ENCODE results near the gene ABCD2. TPM values are rescaled to one million over a fixed set of nuclear protein-coding genes. Genes with fewer than 3 reads are reported as not detected.

ABCD2 gene
- total RNA-seq, 1 donor: under 0.01 TPM

GRCh38 chr12:39588348-39588747 lies 31.3 kb downstream of the ABCD2 start:
- no peak for DNase-seq (ENCODE audit: low read depth)
- no peak for TF ChIP-seq CTCF (IDR thresholded peaks at IDR 0.05; ENCODE audit: insufficient read depth, low read depth, low read length)

GRCh38 chr12:39587225-39587624 lies 32.4 kb downstream of the ABCD2 start:
- no peak overlapping the region for H3K4me3 ChIP-seq (ENCODE audit: low read depth, low read length)
- DNase-seq (ENCODE audit: low read depth): peak; percentile 12
- peak; percentile 38 for TF ChIP-seq CTCF (IDR thresholded peaks at IDR 0.05; ENCODE audit: insufficient read depth, low read depth, low read length)

More at GRCh38 chr12:39588348-39588747, 31.3 kb downstream of the ABCD2 start:
- H3K4me3 ChIP-seq (ENCODE audit: low read depth, low read length): no peak overlapping the region

- no peak for TF ChIP-seq CTCF (IDR thresholded peaks at IDR 0.05; ENCODE audit: insufficient read depth, low read depth, low read length)
- DNase-seq (ENCODE audit: low read depth): peak; percentile 2
- no peak overlapping the region for H3K4me3 ChIP-seq (ENCODE audit: low read depth, low read length)
Measured at GRCh38 chr12:39586816-39587215, 32.8 kb downstream of the ABCD2 start.

- DNase-seq (ENCODE audit: low read depth): peak; percentile 45
- H3K4me3 ChIP-seq (ENCODE audit: low read depth, low read length): no peak overlapping the region
- TF ChIP-seq CTCF (IDR thresholded peaks at IDR 0.05; ENCODE audit: insufficient read depth, low read depth, low read length): no peak
Measured at GRCh38 chr12:39581592-39581991, 38.0 kb downstream of the ABCD2 start.

- no peak for DNase-seq (ENCODE audit: low read depth)
- no peak overlapping the region for H3K4me3 ChIP-seq (ENCODE audit: low read depth, low read length)
- TF ChIP-seq CTCF (IDR thresholded peaks at IDR 0.05; ENCODE audit: insufficient read depth, low read depth, low read length): no peak
Measured at GRCh38 chr12:39575498-39575875, 44.1 kb downstream of the ABCD2 start.

GRCh38 chr12:39574785-39575497 lies 44.7 kb downstream of the ABCD2 start:
- DNase-seq (ENCODE audit: low read depth): no peak
- H3K4me3 ChIP-seq (ENCODE audit: low read depth, low read length): no peak overlapping the region
- TF ChIP-seq CTCF (IDR thresholded peaks at IDR 0.05; ENCODE audit: insufficient read depth, low read depth, low read length): no peak

- H3K4me3 ChIP-seq (ENCODE audit: low read depth, low read length): no peak overlapping the region
- no peak for DNase-seq (ENCODE audit: low read depth)
- TF ChIP-seq CTCF (IDR thresholded peaks at IDR 0.05; ENCODE audit: insufficient read depth, low read depth, low read length): no peak
Measured at GRCh38 chr12:39574378-39574777, 45.2 kb downstream of the ABCD2 start.
